DND-41 (cell line): ENCODE data around the gene UIMC1.

ENCODE experiments used
- ATAC-seq: fragments of 200-7000 bp; cut with Tn5 transposase; 3 replicates; pipeline ENCODE4 v1.9.1; 2021; ENCODE audit warnings: low read depth; ENCODE audit not compliant: insufficient read depth
- DNase-seq: peaks from one replicate; pipeline ENCODE4 v3.0.0-alpha.2; 2020
- H2AFZ ChIP-seq: 2 replicates; pipeline ENCODE4 v1.6.0; 2012; ENCODE audit warnings: low read depth, low read length
- H3K27ac ChIP-seq: 2 replicates; pipeline ENCODE4 v1.5.1; 2012; ENCODE audit warnings: low read length, inconsistent platforms
- H3K27me3 ChIP-seq: fragments of 200-600 bp; sonication (generic); 2 replicates; pipeline ENCODE4 v1.6.0; 2012; ENCODE audit warnings: low read length, mild to moderate bottlenecking, inconsistent platforms; ENCODE audit not compliant: insufficient read depth, poor library complexity
- H3K36me3 ChIP-seq: 2 replicates; pipeline ENCODE4 v1.5.1; 2012; ENCODE audit warnings: low read length, inconsistent platforms; ENCODE audit not compliant: insufficient read depth
- H3K4me1 ChIP-seq: 2 replicates; pipeline ENCODE4 v1.5.1; 2012; ENCODE audit warnings: mild to moderate bottlenecking, low read length; ENCODE audit not compliant: insufficient read depth
- H3K4me2 ChIP-seq: 2 replicates; pipeline ENCODE4 v1.6.0; 2012; ENCODE audit warnings: mild to moderate bottlenecking, moderate library complexity, low read length, inconsistent platforms; ENCODE audit not compliant: insufficient read depth
- H3K4me3 ChIP-seq, 2 experiments: fragments of 200-600 bp in 1 of 2; shearing (Covaris generic) in 1 of 2; 2 replicates each; pipeline ENCODE4 v1.5.1; 2012 to 2016; ENCODE audit warnings: inconsistent platforms in 2 of 2, low read length in 2 of 2, mild to moderate bottlenecking in 2 of 2, low read depth in 1 of 2, moderate library complexity in 1 of 2
- H3K79me2 ChIP-seq: 2 replicates; pipeline ENCODE4 v1.6.0; 2012; ENCODE audit warnings: low read length, inconsistent platforms; ENCODE audit not compliant: insufficient read depth
- H3K9ac ChIP-seq: 2 replicates; pipeline ENCODE4 v1.6.0; 2012; ENCODE audit warnings: low read depth, mild to moderate bottlenecking, inconsistent platforms, low read length, moderate library complexity
- H3K9me3 ChIP-seq: 2 replicates; pipeline ENCODE4 v1.5.1; 2012; ENCODE audit warnings: low read length, moderate library complexity, mild to moderate bottlenecking, inconsistent platforms; ENCODE audit not compliant: insufficient read depth, severe bottlenecking
- H4K20me1 ChIP-seq: 2 replicates; pipeline ENCODE4 v1.6.0; 2012; ENCODE audit warnings: low read length; ENCODE audit not compliant: insufficient read depth
- CTCF ChIP-seq: IDR thresholded peaks from 2 replicates; pipeline ENCODE4 v1.5.1; 2012; ENCODE audit warnings: borderline replicate concordance, low read length, moderate library complexity, mild to moderate bottlenecking; ENCODE audit not compliant: poor library complexity, severe bottlenecking; ENCODE audit errors: extremely low read depth
- EZH2 ChIP-seq: IDR thresholded peaks from 3 replicates; pipeline ENCODE4 v1.6.1; 2012; ENCODE audit warnings: borderline replicate concordance, low read depth, mild to moderate bottlenecking, moderate library complexity, low read length, inconsistent platforms; ENCODE audit not compliant: severe bottlenecking

Gene UIMC1

GRCh38 chr5:176915906-176916305 is 90.7 kb downstream of the UIMC1 start:
- peaks cover 58% of the 10 kb centered on the region for H3K36me3 ChIP-seq
- H3K4me1 ChIP-seq: no peaks in the 10 kb centered on the region
- H3K27me3 ChIP-seq: no peaks in the 10 kb centered on the region
- no peak for TF ChIP-seq EZH2
- no peak for TF ChIP-seq CTCF
- H3K9me3 ChIP-seq: no peaks in the 10 kb centered on the region
- no peak for DNase-seq
- no peak for ATAC-seq
- no peak overlapping the region for H3K9ac ChIP-seq
- no peak overlapping the region for H3K4me3 ChIP-seq
- H3K79me2 ChIP-seq: no peaks in the 10 kb centered on the region
- peaks cover 14% of the 10 kb centered on the region for H4K20me1 ChIP-seq
- H2AFZ ChIP-seq: no peak overlapping the region
- no peak overlapping the region for H3K4me2 ChIP-seq
- H3K27ac ChIP-seq: no peak overlapping the region

- Histone ChIP-seq H3K27ac (no peak overlapping the region), H3K36me3 (peaks cover 68% of the 10 kb centered on the region), H3K27me3 (no peaks in the 10 kb centered on the region), H3K9me3 (no peaks in the 10 kb centered on the region), H3K4me3 (no peak overlapping the region), H3K9ac (no peak overlapping the region), H3K4me2 (no peak overlapping the region), H2AFZ (no peak overlapping the region), H4K20me1 (peaks cover 14% of the 10 kb centered on the region), H3K79me2 (no peaks in the 10 kb centered on the region), H3K4me1 (no peaks in the 10 kb centered on the region)
- TF ChIP-seq EZH2 (no peak), CTCF (no peak)
- ATAC-seq: no peak
- no peak for DNase-seq
Observed at GRCh38 chr5:176912115-176912514, 94.5 kb downstream of the UIMC1 start.

GRCh38 chr5:176908675-176909368 is 97.8 kb downstream of the UIMC1 start:
- DNase-seq: no peak
- no peak for ATAC-seq
- H3K27ac ChIP-seq: no peak overlapping the region
- H4K20me1 ChIP-seq: no peaks in the 10 kb centered on the region
- no peaks in the 10 kb centered on the region for H3K27me3 ChIP-seq
- H3K4me3 ChIP-seq: no peak overlapping the region
- no peaks in the 10 kb centered on the region for H3K79me2 ChIP-seq
- H3K4me2 ChIP-seq: no peak overlapping the region
- H3K9me3 ChIP-seq: no peaks in the 10 kb centered on the region
- H2AFZ ChIP-seq: no peak overlapping the region
- H3K36me3 ChIP-seq: peaks cover 78% of the 10 kb centered on the region
- H3K9ac ChIP-seq: no peak overlapping the region
- H3K4me1 ChIP-seq: no peaks in the 10 kb centered on the region
- TF ChIP-seq CTCF (no peak), EZH2 (no peak)
